GM23338 (cell line): ENCODE measurements around the gene NIN. TPM values are rescaled to one million over a fixed set of nuclear protein-coding genes. Genes with fewer than 3 reads are reported as not detected.

Experiments used
- ATAC-seq: fragments of 200-7000 bp; cut with Tn5 transposase; 3 replicates; pipeline ENCODE4 v1.9.1; 2020
- DNase-seq: peaks from one replicate; pipeline ENCODE4 v3.0.0-alpha.2; 2015; ENCODE audit warnings: low spot score
- H2AFZ ChIP-seq: fragments of 200-600 bp; sonication (generic); 2 replicates; pipeline ENCODE4 v1.8.0; 2016; ENCODE audit warnings: antibody characterized with exemption, mild to moderate bottlenecking, moderate library complexity
- H3F3A ChIP-seq: fragments of 200-600 bp; sonication (generic); replicated peaks from 2 replicates; pipeline ENCODE4 v1.8.0; 2017; ENCODE audit warnings: antibody characterized with exemption, mixed run types, low read depth
- H3K27ac ChIP-seq: fragments of 200-600 bp; sonication (generic); 2 replicates; pipeline ENCODE4 v1.6.1; 2016; ENCODE audit warnings: low read depth
- H3K27me3 ChIP-seq: fragments of 200-600 bp; sonication (generic); 2 replicates; pipeline ENCODE4 v1.8.0; 2016; ENCODE audit warnings: mild to moderate bottlenecking, mixed run types, moderate library complexity; ENCODE audit not compliant: insufficient read depth
- H3K36me3 ChIP-seq: fragments of 200-600 bp; sonication (generic); 2 replicates; pipeline ENCODE4 v1.8.0; 2016; ENCODE audit warnings: mild to moderate bottlenecking; ENCODE audit not compliant: insufficient read depth
- H3K4me1 ChIP-seq: fragments of 200-600 bp; sonication (generic); 2 replicates; pipeline ENCODE4 v1.8.0; 2016; ENCODE audit warnings: mild to moderate bottlenecking, moderate library complexity; ENCODE audit not compliant: insufficient read depth
- H3K4me2 ChIP-seq: fragments of 200-600 bp; sonication (generic); 2 replicates; pipeline ENCODE4 v1.7.1; 2017; ENCODE audit warnings: mixed run types
- H3K4me3 ChIP-seq: fragments of 200-600 bp; sonication (generic); 2 replicates; pipeline ENCODE4 v1.6.1; 2016; ENCODE audit warnings: mixed run types
- H3K79me2 ChIP-seq: fragments of 200-600 bp; sonication (generic); replicated peaks from 2 replicates; pipeline ENCODE4 v1.8.0; 2017; ENCODE audit warnings: mild to moderate bottlenecking; ENCODE audit not compliant: insufficient read depth
- H3K9me2 ChIP-seq: fragments of 200-600 bp; sonication (generic); 2 replicates; pipeline ENCODE4 v1.8.0; 2017; ENCODE audit not compliant: insufficient read depth
- H4K20me1 ChIP-seq: fragments of 200-600 bp; sonication (generic); replicated peaks from 2 replicates; pipeline ENCODE4 v1.8.0; 2017; ENCODE audit warnings: mild to moderate bottlenecking; ENCODE audit not compliant: insufficient read depth
- H3K27ac Mint-ChIP-seq: 2 replicates; pipeline ENCODE4 v1.8.0; 2020; ENCODE audit warnings: inconsistent platforms, mild to moderate bottlenecking, moderate library complexity, mixed read lengths
- H3K27me3 Mint-ChIP-seq: 3 replicates; pipeline ENCODE4 v1.8.0; 2022; ENCODE audit warnings: low read depth, mild to moderate bottlenecking, moderate library complexity, mixed read lengths, inconsistent platforms; ENCODE audit not compliant: insufficient read depth, poor library complexity
- H3K36me3 Mint-ChIP-seq: 3 replicates; pipeline ENCODE4 v1.8.0; 2021; ENCODE audit warnings: low read depth, mild to moderate bottlenecking, inconsistent platforms, moderate library complexity, mixed read lengths
- H3K4me1 Mint-ChIP-seq: 3 replicates; pipeline ENCODE4 v1.8.0; 2020; ENCODE audit warnings: mild to moderate bottlenecking, inconsistent platforms, mixed read lengths
- H3K4me3 Mint-ChIP-seq: 3 replicates; pipeline ENCODE4 v1.8.0; 2021; ENCODE audit warnings: moderate library complexity, mild to moderate bottlenecking, inconsistent platforms, mixed read lengths
- H3K9me3 Mint-ChIP-seq: 3 replicates; pipeline ENCODE4 v1.8.0; 2020; ENCODE audit warnings: moderate library complexity, mild to moderate bottlenecking, inconsistent platforms, mixed read lengths
- CREB1 ChIP-seq: fragments of 250-450 bp; sonication (Bioruptor Pico); IDR thresholded peaks from 2 replicates; pipeline ENCODE4 v1.5.0; 2020; ENCODE audit warnings: low read depth, mild to moderate bottlenecking, moderate library complexity
- EZH2 ChIP-seq: fragments of 200-600 bp; sonication (generic); IDR thresholded peaks from one replicate; pipeline ENCODE4 v1.8.0; 2017; ENCODE audit warnings: antibody characterized with exemption, mild to moderate bottlenecking, low read depth; ENCODE audit not compliant: unreplicated experiment
- EZH2phosphoT487 ChIP-seq: fragments of 200-600 bp; sonication (generic); IDR thresholded peaks from one replicate; pipeline ENCODE4 v1.8.1; 2018; ENCODE audit warnings: antibody characterized with exemption; ENCODE audit not compliant: unreplicated experiment
- JUNB ChIP-seq: IDR thresholded peaks from one replicate; pipeline ENCODE4 v1.6.1; 2016; ENCODE audit warnings: antibody characterized with exemption; ENCODE audit not compliant: unreplicated experiment
- NANOG ChIP-seq: IDR thresholded peaks from 2 replicates; pipeline ENCODE4 v1.6.1; 2016; ENCODE audit warnings: antibody characterized with exemption, borderline replicate concordance
- POLR2AphosphoS5 ChIP-seq: IDR thresholded peaks from 2 replicates; pipeline ENCODE4 v1.6.1; 2016; ENCODE audit warnings: antibody characterized with exemption, low read depth
- STAT1 ChIP-seq: IDR thresholded peaks from one replicate; pipeline ENCODE4 v1.6.1; 2016; ENCODE audit warnings: antibody characterized with exemption; ENCODE audit not compliant: unreplicated experiment
- ZNF114 ChIP-seq: fragments of 250-450 bp; sonication (Bioruptor Pico); IDR thresholded peaks from 2 replicates; pipeline ENCODE4 v1.5.0; 2020; ENCODE audit warnings: mild to moderate bottlenecking, moderate library complexity
- ZNF331 ChIP-seq: fragments of 250-450 bp; sonication (Bioruptor Pico); IDR thresholded peaks from 2 replicates; pipeline ENCODE4 v1.5.0; 2020; ENCODE audit warnings: low read depth, mild to moderate bottlenecking, moderate library complexity
- polyA plus RNA-seq: library from polyadenylated mRNA; unstranded; fragments of >200 nt; fragmentation: Nextera tagmentation; extraction: Ambion mirVana; gene quantifications from 2 replicates; pipeline ENCODE4 v1.2.1, GENCODE V29; 2016
- total RNA-seq: library from RNA; depleted of rRNA; stranded (reverse); fragments of >200 nt; shearing (Covaris generic); gene quantifications from 2 replicates; pipeline ENCODE4 v1.2.3, GENCODE V29; 2014
- TF ChIP-seq, protein P1 (sequence below): IDR thresholded peaks from 2 replicates; pipeline ENCODE4 v1.6.1; 2016; ENCODE audit warnings: antibody characterized with exemption
- TF ChIP-seq, protein P2 (sequence below): IDR thresholded peaks from one replicate; pipeline ENCODE4 v1.6.1; 2018; ENCODE audit warnings: antibody characterized with exemption; ENCODE audit not compliant: unreplicated experiment
- TF ChIP-seq, protein P3 (sequence below), 2 experiments: fragments of 200-600 bp in 1 of 2; sonication (generic) in 1 of 2; conservative IDR thresholded peaks; 2 replicates each; pipeline versions ENCODE4 v1.5.1 to v1.6.1; 2016 to 2017; ENCODE audit warnings: antibody characterized with exemption in 2 of 2, low read depth in 2 of 2, mild to moderate bottlenecking in 2 of 2, moderate library complexity in 1 of 2
- TF ChIP-seq, protein P4 (sequence below): fragments of 250-450 bp; sonication (Bioruptor Pico); IDR thresholded peaks from 2 replicates; pipeline ENCODE4 v1.5.0; 2020; ENCODE audit warnings: mild to moderate bottlenecking, moderate library complexity

Gene NIN
- total and polyA plus RNA-seq, 2 experiments from 2014 or later: 7.4 to 17.4 TPM

DNA sequence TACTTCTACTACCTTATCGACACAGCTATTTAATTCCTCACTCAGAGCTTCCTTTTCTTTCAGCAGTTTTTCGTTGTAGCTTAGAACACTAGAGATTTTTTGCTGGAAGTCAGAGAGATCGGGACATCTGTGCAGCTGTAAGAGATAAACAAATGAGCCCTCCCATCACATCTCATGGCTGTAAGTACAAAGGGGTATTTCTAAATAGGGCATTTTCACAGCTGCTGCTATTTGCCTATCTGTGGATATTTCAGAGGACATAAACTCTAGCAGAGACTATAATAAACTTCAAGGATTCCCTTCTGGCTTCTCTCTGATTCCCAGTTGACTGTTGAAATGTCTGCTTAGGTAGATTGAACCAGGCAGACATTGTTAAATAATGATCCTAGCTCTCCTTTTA lies 86.7 kb downstream of the NIN start:
- H3K4me2 ChIP-seq: no peak overlapping the region
- Mint-ChIP-seq H3K4me1 (peaks cover 3% of the 10 kb centered on the region; the same call in 2 of the 3 replicates), H3K27me3 (no peaks in the 10 kb centered on the region), H3K4me3 (no peak overlapping the region), H3K27ac (no peak overlapping the region), H3K36me3 (peaks cover 8% of the 10 kb centered on the region; the same call in 2 of the 3 replicates), H3K9me3 (no peaks in the 10 kb centered on the region; the same call in 2 of the 3 replicates)
- no peaks in the 10 kb centered on the region; the same call in 1 of the 2 replicates for H3K4me1 ChIP-seq
- H4K20me1 ChIP-seq: no peaks in the 10 kb centered on the region
- no peak overlapping the region for H3K4me3 ChIP-seq
- TF ChIP-seq ZNF114 (CRISPR knock-in tag) (no peak), EZH2phosphoT487 (no peak), EZH2 (no peak), ZNF331 (CRISPR knock-in tag) (no peak), CREB1 (no peak), POLR2AphosphoS5 (no peak), STAT1 (no peak), JUNB (no peak), NANOG (no peak)
- TF ChIP-seq, protein P1, sequence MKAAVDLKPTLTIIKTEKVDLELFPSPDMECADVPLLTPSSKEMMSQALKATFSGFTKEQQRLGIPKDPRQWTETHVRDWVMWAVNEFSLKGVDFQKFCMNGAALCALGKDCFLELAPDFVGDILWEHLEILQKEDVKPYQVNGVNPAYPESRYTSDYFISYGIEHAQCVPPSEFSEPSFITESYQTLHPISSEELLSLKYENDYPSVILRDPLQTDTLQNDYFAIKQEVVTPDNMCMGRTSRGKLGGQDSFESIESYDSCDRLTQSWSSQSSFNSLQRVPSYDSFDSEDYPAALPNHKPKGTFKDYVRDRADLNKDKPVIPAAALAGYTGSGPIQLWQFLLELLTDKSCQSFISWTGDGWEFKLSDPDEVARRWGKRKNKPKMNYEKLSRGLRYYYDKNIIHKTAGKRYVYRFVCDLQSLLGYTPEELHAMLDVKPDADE: no peak
- TF ChIP-seq, protein P2, sequence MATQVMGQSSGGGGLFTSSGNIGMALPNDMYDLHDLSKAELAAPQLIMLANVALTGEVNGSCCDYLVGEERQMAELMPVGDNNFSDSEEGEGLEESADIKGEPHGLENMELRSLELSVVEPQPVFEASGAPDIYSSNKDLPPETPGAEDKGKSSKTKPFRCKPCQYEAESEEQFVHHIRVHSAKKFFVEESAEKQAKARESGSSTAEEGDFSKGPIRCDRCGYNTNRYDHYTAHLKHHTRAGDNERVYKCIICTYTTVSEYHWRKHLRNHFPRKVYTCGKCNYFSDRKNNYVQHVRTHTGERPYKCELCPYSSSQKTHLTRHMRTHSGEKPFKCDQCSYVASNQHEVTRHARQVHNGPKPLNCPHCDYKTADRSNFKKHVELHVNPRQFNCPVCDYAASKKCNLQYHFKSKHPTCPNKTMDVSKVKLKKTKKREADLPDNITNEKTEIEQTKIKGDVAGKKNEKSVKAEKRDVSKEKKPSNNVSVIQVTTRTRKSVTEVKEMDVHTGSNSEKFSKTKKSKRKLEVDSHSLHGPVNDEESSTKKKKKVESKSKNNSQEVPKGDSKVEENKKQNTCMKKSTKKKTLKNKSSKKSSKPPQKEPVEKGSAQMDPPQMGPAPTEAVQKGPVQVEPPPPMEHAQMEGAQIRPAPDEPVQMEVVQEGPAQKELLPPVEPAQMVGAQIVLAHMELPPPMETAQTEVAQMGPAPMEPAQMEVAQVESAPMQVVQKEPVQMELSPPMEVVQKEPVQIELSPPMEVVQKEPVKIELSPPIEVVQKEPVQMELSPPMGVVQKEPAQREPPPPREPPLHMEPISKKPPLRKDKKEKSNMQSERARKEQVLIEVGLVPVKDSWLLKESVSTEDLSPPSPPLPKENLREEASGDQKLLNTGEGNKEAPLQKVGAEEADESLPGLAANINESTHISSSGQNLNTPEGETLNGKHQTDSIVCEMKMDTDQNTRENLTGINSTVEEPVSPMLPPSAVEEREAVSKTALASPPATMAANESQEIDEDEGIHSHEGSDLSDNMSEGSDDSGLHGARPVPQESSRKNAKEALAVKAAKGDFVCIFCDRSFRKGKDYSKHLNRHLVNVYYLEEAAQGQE: no peak
- TF ChIP-seq, protein P3, sequence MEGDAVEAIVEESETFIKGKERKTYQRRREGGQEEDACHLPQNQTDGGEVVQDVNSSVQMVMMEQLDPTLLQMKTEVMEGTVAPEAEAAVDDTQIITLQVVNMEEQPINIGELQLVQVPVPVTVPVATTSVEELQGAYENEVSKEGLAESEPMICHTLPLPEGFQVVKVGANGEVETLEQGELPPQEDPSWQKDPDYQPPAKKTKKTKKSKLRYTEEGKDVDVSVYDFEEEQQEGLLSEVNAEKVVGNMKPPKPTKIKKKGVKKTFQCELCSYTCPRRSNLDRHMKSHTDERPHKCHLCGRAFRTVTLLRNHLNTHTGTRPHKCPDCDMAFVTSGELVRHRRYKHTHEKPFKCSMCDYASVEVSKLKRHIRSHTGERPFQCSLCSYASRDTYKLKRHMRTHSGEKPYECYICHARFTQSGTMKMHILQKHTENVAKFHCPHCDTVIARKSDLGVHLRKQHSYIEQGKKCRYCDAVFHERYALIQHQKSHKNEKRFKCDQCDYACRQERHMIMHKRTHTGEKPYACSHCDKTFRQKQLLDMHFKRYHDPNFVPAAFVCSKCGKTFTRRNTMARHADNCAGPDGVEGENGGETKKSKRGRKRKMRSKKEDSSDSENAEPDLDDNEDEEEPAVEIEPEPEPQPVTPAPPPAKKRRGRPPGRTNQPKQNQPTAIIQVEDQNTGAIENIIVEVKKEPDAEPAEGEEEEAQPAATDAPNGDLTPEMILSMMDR (conservative IDR thresholded peaks at IDR 0.05; ENCODE audit: low read depth in 2 of 2): no peak
- TF ChIP-seq, protein P4, sequence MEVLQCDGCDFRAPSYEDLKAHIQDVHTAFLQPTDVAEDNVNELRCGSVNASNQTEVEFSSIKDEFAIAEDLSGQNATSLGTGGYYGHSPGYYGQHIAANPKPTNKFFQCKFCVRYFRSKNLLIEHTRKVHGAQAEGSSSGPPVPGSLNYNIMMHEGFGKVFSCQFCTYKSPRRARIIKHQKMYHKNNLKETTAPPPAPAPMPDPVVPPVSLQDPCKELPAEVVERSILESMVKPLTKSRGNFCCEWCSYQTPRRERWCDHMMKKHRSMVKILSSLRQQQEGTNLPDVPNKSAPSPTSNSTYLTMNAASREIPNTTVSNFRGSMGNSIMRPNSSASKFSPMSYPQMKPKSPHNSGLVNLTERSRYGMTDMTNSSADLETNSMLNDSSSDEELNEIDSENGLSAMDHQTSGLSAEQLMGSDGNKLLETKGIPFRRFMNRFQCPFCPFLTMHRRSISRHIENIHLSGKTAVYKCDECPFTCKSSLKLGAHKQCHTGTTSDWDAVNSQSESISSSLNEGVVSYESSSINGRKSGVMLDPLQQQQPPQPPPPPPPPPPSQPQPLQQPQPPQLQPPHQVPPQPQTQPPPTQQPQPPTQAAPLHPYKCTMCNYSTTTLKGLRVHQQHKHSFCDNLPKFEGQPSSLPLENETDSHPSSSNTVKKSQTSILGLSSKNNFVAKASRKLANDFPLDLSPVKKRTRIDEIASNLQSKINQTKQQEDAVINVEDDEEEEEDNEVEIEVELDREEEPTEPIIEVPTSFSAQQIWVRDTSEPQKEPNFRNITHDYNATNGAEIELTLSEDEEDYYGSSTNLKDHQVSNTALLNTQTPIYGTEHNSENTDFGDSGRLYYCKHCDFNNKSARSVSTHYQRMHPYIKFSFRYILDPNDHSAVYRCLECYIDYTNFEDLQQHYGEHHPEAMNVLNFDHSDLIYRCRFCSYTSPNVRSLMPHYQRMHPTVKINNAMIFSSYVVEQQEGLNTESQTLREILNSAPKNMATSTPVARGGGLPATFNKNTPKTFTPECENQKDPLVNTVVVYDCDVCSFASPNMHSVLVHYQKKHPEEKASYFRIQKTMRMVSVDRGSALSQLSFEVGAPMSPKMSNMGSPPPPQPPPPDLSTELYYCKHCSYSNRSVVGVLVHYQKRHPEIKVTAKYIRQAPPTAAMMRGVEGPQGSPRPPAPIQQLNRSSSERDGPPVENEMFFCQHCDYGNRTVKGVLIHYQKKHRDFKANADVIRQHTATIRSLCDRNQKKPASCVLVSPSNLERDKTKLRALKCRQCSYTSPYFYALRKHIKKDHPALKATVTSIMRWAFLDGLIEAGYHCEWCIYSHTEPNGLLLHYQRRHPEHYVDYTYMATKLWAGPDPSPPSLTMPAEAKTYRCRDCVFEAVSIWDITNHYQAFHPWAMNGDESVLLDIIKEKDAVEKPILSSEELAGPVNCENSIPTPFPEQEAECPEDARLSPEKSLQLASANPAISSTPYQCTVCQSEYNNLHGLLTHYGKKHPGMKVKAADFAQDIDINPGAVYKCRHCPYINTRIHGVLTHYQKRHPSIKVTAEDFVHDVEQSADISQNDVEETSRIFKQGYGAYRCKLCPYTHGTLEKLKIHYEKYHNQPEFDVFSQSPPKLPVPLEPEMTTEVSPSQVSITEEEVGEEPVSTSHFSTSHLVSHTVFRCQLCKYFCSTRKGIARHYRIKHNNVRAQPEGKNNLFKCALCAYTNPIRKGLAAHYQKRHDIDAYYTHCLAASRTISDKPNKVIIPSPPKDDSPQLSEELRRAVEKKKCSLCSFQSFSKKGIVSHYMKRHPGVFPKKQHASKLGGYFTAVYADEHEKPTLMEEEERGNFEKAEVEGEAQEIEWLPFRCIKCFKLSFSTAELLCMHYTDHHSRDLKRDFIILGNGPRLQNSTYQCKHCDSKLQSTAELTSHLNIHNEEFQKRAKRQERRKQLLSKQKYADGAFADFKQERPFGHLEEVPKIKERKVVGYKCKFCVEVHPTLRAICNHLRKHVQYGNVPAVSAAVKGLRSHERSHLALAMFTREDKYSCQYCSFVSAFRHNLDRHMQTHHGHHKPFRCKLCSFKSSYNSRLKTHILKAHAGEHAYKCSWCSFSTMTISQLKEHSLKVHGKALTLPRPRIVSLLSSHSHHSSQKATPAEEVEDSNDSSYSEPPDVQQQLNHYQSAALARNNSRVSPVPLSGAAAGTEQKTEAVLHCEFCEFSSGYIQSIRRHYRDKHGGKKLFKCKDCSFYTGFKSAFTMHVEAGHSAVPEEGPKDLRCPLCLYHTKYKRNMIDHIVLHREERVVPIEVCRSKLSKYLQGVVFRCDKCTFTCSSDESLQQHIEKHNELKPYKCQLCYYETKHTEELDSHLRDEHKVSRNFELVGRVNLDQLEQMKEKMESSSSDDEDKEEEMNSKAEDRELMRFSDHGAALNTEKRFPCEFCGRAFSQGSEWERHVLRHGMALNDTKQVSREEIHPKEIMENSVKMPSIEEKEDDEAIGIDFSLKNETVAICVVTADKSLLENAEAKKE (CRISPR knock-in tag): no peak
- H3K79me2 ChIP-seq: no peaks in the 10 kb centered on the region
- peaks cover 7% of the 10 kb centered on the region; the same call in 1 of the 2 replicates for H3K36me3 ChIP-seq
- no peak overlapping the region for H3K27ac ChIP-seq
- H3F3A ChIP-seq: no peaks in the 10 kb centered on the region
- ATAC-seq (no peak), DNase-seq (no peak)
- H3K27me3 ChIP-seq: no peaks in the 10 kb centered on the region
- H2AFZ ChIP-seq: no peak overlapping the region
- H3K9me2 ChIP-seq: no peaks in the 10 kb centered on the region
